Fibroblast of lung (primary cell): ENCODE results near the gene CCDC87. TPM values are rescaled to one million over a fixed set of nuclear protein-coding genes. Genes with fewer than 3 reads are reported as not detected.
A peak's percentile ranks its signal among the peaks of the same experiment; 100 is the strongest.
"Not testable (repeated sequence)": the region's sequence is repeated elsewhere in the genome, so short reads cannot be mapped to it uniquely, and the experiment has no call there.

Source experiments
- DNase-seq, 2 donors: peaks; one replicate each; pipeline versions ENCODE4 v3.0.0 to v3.0.0-alpha.2; 2010; ENCODE audit warnings: low read depth in 2 of 2
- H2AFZ ChIP-seq: 2 replicates; pipeline ENCODE4 v1.5.1; 2012; ENCODE audit warnings: low read length, control low read depth, inconsistent platforms
- H3K27ac ChIP-seq: 2 replicates; pipeline ENCODE4 v1.5.1; 2011; ENCODE audit warnings: low read length, control low read depth; ENCODE audit not compliant: insufficient read depth
- H3K27me3 ChIP-seq: 2 replicates; pipeline ENCODE4 v1.5.1; 2011; ENCODE audit warnings: mild to moderate bottlenecking, low read length; ENCODE audit not compliant: control insufficient read depth, insufficient read depth
- H3K36me3 ChIP-seq: 2 replicates; pipeline ENCODE4 v1.5.1; 2011; ENCODE audit warnings: low read length; ENCODE audit not compliant: control insufficient read depth, insufficient read depth
- H3K4me1 ChIP-seq: 2 replicates; pipeline ENCODE4 v1.5.1; 2011; ENCODE audit warnings: low read length; ENCODE audit not compliant: control insufficient read depth, insufficient read depth; ENCODE audit errors: extremely low read depth
- H3K4me2 ChIP-seq: 2 replicates; pipeline ENCODE4 v1.5.1; 2011; ENCODE audit warnings: low read length, control low read depth; ENCODE audit not compliant: insufficient read depth; ENCODE audit errors: extremely low read depth
- H3K4me3 ChIP-seq, 4 experiments: fragments of 200-600 bp in 1 of 4; sonication (generic) in 1 of 4; replicated peaks in 1 of 4; 2 replicates each; pipeline ENCODE4 v1.5.1; 2011 to 2016; ENCODE audit warnings: low read length in 4 of 4, low read depth in 3 of 4, mild to moderate bottlenecking in 3 of 4, control low read depth in 2 of 4, inconsistent platforms in 1 of 4, mixed read lengths in 1 of 4; ENCODE audit not compliant: insufficient read depth in 1 of 4; ENCODE audit errors: control extremely low read depth in 1 of 4
- H3K79me2 ChIP-seq: 2 replicates; pipeline ENCODE4 v1.5.1; 2012; ENCODE audit warnings: mild to moderate bottlenecking, low read length, inconsistent platforms; ENCODE audit not compliant: control insufficient read depth, insufficient read depth
- H3K9ac ChIP-seq: 2 replicates; pipeline ENCODE4 v1.5.1; 2011; ENCODE audit warnings: mild to moderate bottlenecking, low read length, control low read depth; ENCODE audit not compliant: insufficient read depth
- H3K9me3 ChIP-seq: 2 replicates; pipeline ENCODE4 v1.5.1; 2012; ENCODE audit warnings: low read depth, low read length; ENCODE audit not compliant: control insufficient read depth, insufficient read depth
- H4K20me1 ChIP-seq: 2 replicates; pipeline ENCODE4 v1.5.1; 2011; ENCODE audit warnings: low read length; ENCODE audit not compliant: control insufficient read depth, insufficient read depth; ENCODE audit errors: extremely low read depth
- EZH2 ChIP-seq: IDR thresholded peaks from 2 replicates; pipeline ENCODE4 v1.5.1; 2012; ENCODE audit warnings: low read length, control low read depth, mild to moderate bottlenecking; ENCODE audit errors: missing control alignments
- polyA plus RNA-seq, 2 donors: library from polyadenylated mRNA; depleted of rRNA in 1 of 2; stranded (reverse) in 1 of 2; unstranded in 1 of 2; fragments of >200 nt; gene quantifications; 2 replicates each; pipeline ENCODE4 v1.2.1, GENCODE V29; 2011 to 2012; ENCODE audit warnings: missing spikeins in 1 of 2
- total RNA-seq: library from RNA; depleted of rRNA; stranded (reverse); fragments of >200 nt; gene quantifications from 2 replicates; pipeline ENCODE4 v1.2.1, GENCODE V29; 2014
- TF ChIP-seq, protein P1 (sequence below), 2 donors: IDR thresholded peaks in 1 of 2; conservative IDR thresholded peaks in 1 of 2; 1 replicate in 1 of 2; 2 replicates in 1 of 2; pipeline ENCODE4 v1.5.1; 2011 to 2012; ENCODE audit warnings: low read length in 2 of 2, control low read depth in 1 of 2, inconsistent platforms in 1 of 2, low read depth in 1 of 2, mild to moderate bottlenecking in 1 of 2

CCDC87 gene
- total and polyA plus RNA-seq, 2 donors (not counting 1 experiment from before 2014, with no cell fraction given) = 0.11 to 0.33 TPM

DNA sequence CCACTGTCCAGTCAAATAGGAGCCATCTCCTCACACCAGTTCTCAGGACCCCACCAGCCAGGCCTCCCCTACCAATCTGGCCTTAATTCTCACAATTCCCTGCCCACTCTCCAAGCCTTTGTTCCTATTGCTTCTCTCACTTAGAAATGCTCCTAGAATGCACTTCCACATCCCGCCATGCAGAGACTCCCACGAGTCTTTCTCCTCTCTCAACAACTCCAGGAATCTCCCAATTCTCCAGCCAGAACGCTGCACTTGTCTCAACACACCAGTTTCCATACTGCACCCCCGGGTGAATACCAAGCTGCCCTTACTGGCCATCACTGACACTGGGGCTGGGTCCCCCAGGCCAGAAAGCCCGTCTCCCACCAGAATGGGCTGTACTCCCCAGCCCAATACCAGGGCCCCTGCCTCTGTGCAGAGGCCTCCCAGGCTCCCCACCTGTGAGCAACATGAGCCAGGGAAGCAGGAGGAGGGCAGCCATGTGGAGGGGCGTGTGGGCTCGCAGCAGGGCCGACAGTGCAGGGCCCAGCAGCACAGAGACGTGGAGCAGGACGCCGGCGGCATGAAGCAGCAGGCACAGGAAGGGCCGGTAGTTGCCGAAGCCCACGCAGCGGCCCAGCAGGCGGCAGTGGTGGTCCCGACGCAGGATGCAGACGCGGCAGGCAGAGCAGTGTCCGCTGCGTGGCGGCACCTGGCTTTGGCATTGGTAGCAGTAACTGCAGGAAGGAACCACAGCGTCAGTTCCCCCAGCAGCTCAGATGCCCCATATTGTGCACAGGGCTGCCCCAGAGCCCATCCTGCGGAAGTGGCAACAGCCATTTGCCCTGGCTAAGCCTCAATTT lies 49.4 kb downstream of the CCDC87 start:
- no peaks in the 10 kb centered on the region for H4K20me1 ChIP-seq
- H3K27me3 ChIP-seq = peaks cover 8% of the 10 kb centered on the region
- peaks cover 8% of the 10 kb centered on the region for H3K4me1 ChIP-seq
- DNase-seq = peak; percentile 47 to 64
- peak overlapping the region; percentile 4 for H2AFZ ChIP-seq
- peaks cover 4% of the 10 kb centered on the region for H3K36me3 ChIP-seq
- H3K9me3 ChIP-seq = no peaks in the 10 kb centered on the region
- no peak overlapping the region for H3K27ac ChIP-seq
- H3K9ac ChIP-seq = no peak overlapping the region
- H3K4me3 ChIP-seq = peak overlapping the region in 1 of 4 experiments; percentile 12
- no peaks in the 10 kb centered on the region for H3K79me2 ChIP-seq
- peak overlapping the region; percentile 30 for H3K4me2 ChIP-seq
- TF ChIP-seq, protein P1, sequence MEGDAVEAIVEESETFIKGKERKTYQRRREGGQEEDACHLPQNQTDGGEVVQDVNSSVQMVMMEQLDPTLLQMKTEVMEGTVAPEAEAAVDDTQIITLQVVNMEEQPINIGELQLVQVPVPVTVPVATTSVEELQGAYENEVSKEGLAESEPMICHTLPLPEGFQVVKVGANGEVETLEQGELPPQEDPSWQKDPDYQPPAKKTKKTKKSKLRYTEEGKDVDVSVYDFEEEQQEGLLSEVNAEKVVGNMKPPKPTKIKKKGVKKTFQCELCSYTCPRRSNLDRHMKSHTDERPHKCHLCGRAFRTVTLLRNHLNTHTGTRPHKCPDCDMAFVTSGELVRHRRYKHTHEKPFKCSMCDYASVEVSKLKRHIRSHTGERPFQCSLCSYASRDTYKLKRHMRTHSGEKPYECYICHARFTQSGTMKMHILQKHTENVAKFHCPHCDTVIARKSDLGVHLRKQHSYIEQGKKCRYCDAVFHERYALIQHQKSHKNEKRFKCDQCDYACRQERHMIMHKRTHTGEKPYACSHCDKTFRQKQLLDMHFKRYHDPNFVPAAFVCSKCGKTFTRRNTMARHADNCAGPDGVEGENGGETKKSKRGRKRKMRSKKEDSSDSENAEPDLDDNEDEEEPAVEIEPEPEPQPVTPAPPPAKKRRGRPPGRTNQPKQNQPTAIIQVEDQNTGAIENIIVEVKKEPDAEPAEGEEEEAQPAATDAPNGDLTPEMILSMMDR (conservative IDR thresholded peaks at IDR 0.05 in 1 of 2, IDR thresholded peaks at IDR 0.05 in 1 of 2; ENCODE audit: low read depth in 1 of 2, low read length in 2 of 2) = peak; percentile 39 to 63
- TF ChIP-seq EZH2 = no peak

DNA sequence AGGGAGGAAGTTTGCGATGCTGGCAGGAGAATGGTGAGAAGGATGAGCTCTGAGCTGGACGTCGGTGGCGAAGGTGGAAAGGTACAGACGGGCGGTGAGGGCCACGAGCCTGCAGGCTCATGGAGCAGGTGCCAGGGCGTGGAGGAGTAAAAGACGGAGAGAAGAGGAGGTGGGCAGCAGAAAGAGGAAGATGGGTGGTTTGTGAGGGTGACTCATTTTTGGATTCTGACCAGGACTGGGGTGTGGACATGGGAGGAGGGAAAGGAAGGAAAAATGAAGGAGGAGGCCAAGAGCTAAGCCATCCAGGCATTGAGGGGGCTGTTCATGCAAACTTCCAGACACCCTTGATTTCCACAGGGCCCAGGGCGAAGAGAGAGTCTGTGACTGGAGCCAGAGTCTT lies 50.5 kb downstream of the CCDC87 start:
- Histone ChIP-seq H3K9me3 (no peaks in the 10 kb centered on the region), H3K4me3 (no peak overlapping the region), H3K4me2 (no peak overlapping the region), H2AFZ (no peak overlapping the region), H3K4me1 (peaks cover 8% of the 10 kb centered on the region), H3K27me3 (peaks cover 3% of the 10 kb centered on the region), H3K79me2 (no peaks in the 10 kb centered on the region), H3K36me3 (peaks cover 4% of the 10 kb centered on the region), H3K9ac (no peak overlapping the region), H4K20me1 (no peaks in the 10 kb centered on the region), H3K27ac (no peak overlapping the region)
- peak; percentile 33 to 54 for DNase-seq
- no peak for TF ChIP-seq EZH2
- TF ChIP-seq, protein P1 (conservative IDR thresholded peaks at IDR 0.05 in 1 of 2, IDR thresholded peaks at IDR 0.05 in 1 of 2; ENCODE audit: low read depth in 1 of 2, low read length in 2 of 2) = no peak

DNA sequence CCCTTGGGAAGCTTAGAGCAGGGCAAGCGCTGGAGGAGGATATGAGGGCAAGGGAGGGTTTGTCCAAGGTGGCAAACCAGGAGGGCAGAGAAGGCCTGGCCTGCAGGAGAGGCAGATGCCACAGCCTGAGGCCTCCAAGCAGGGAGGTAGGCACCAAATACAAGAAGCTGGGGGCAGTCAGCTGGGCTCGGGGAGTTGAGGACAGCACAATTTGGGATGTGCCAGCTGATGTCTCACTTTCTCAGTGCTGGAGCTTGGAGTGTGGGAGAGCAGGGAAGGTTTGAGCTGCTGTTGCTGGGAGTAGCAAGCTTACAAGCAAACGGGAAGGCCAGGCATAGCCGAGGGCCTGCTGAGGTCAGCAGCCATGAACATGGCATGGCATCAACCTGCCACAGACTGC lies 51.0 kb downstream of the CCDC87 start:
- Histone ChIP-seq H3K36me3 (peaks cover 4% of the 10 kb centered on the region), H3K4me1 (peaks cover 8% of the 10 kb centered on the region), H3K9ac (no peak overlapping the region), H3K27me3 (no peaks in the 10 kb centered on the region), H3K27ac (no peak overlapping the region), H3K79me2 (no peaks in the 10 kb centered on the region), H3K4me3 (no peak overlapping the region), H3K9me3 (no peaks in the 10 kb centered on the region), H2AFZ (no peak overlapping the region), H3K4me2 (no peak overlapping the region), H4K20me1 (no peaks in the 10 kb centered on the region)
- TF ChIP-seq EZH2 = no peak
- TF ChIP-seq, protein P1 (conservative IDR thresholded peaks at IDR 0.05 in 1 of 2, IDR thresholded peaks at IDR 0.05 in 1 of 2; ENCODE audit: low read depth in 1 of 2, low read length in 2 of 2) = no peak
- no peak for DNase-seq

DNA sequence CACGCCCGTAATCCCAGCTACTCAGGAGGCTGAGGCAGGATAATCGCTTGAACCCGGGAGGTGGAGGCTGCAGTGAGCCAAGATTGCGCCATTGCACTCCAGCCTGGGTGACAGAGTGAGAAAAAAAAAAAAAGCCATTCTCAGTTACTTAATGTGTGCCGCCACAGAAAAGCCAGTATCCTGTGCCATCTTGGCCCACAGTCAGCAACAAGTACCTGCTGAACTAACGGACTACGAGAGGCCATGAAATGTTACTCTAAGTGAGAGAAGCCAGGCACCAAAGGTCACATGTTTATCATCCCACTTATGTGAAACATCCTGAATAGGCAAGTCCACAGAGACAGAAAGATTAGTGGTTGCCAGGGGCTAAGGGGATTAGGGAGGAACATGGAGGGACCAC lies 52.3 kb downstream of the CCDC87 start:
- H3K4me3 ChIP-seq, H3K36me3 ChIP-seq, H3K9me3 ChIP-seq, H2AFZ ChIP-seq, H4K20me1 ChIP-seq, H3K4me1 ChIP-seq, H3K27ac ChIP-seq, H3K4me2 ChIP-seq, H3K27me3 ChIP-seq, H3K9ac ChIP-seq, DNase-seq, H3K79me2 ChIP-seq: not testable (repeated sequence)
